ENCODE results near the gene C6orf89.

GRCh38 chr6:36865835-36866234 is 19.9 kb upstream of the C6orf89 start:
- TF ChIP-seq CTCF (IDR thresholded peaks at IDR 0.05) (no peak), POLR2A (IDR thresholded peaks at IDR 0.05) (no peak), POLR2AphosphoS5 (IDR thresholded peaks at IDR 0.05) (no peak)

Data from suprapubic skin (tissue), 4 donors.